ENCODE results near the gene ELFN1.
"Not testable (repeated sequence)": the region's sequence is repeated elsewhere in the genome, so short reads cannot be mapped to it uniquely, and the experiment has no call there.

The ELFN1 gene

DNA sequence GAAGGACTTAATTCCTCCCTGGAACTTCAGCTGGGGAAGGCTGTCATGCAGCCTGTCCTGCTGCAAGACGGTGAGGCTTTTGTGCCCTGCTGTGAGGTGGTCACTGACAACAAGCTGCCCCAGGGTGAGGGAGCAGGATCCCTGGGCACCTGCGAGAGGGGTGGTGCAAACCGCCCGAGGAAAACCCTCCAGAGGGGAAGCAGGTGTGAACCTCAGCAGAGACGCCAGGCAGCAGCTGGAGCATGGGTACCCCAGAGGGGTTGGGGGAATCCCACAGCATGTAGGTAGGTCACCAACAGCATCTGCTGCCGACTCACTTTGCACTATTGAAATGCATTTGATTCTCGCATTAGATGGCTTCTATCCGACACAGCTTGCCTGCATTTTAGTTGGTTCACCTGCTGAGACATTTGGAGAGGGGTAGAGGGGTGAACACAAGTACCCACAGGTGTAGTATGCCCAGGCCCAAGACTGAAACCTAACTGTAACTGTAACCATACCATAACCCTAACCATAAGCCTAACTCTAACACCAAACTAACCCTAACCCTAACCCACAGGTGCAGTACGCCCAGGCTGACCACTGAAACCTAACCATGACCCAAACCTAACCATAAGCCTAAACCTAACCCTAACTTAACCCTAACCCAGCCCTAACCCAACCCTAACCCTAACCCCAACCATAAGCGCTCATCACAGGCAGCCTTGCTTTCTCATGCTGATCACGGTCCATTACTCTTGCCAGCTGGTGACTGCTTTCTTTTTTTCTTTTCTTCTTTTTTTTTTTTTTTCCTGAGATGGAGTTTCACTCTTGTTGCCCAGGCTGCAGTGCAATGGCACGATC is 85.9 kb downstream of the ELFN1 start:
- DNase-seq (ENCODE audit: low read depth): no peak

GRCh38 chr7:1757601-1758000 is 87.5 kb downstream of the ELFN1 start:
- no peak for DNase-seq (ENCODE audit: low read depth)

DNA sequence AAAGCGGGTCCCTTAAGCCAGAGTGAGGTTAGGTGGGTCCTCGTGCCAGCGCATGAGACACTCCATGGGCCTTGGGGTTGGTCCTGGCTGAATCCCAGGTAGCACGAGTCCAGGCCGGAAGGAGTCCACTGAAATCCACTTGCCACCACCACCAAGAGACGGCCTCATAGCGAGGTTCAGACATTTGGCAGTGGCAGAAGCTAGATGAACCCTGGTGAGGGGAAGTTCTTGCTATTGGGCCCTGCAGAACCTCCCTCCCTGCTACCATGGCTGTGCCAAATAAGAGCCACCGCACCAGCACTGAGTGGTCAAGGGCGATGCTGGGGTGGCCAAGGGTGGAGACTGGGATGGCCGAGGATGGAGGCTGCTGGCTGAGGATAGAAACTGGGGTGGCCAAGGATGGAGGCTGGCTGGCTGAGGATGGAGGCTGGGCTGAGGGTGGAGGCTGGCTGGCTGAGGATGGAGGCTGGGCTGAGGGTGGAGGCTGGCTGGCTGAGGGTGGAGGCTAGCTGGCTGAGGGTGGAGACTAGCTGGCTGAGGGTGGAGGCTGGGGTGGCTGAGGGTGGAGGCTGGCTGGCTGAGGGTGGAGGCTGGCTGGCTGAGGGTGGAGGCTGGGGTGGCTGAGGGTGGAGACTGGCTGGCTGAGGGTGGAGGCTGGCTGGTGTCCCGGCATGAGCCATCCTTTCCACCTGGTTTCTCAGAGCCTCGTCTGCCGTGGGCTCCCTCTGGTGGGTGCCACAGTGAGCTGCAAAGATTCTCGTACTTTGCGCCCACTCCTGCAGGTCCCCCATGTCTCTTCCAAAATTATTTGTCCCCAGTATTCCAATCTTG is 88.2 kb downstream of the ELFN1 start:
- DNase-seq (ENCODE audit: low read depth): peak; percentile 10

- no peak for DNase-seq (ENCODE audit: low read depth)
These were observed 88.9 kb downstream of the ELFN1 start for GRCh38 chr7:1758859-1759521.

GRCh38 chr7:1761097-1761496 is 91.0 kb downstream of the ELFN1 start:
- no peak for DNase-seq (ENCODE audit: low read depth)

DNA sequence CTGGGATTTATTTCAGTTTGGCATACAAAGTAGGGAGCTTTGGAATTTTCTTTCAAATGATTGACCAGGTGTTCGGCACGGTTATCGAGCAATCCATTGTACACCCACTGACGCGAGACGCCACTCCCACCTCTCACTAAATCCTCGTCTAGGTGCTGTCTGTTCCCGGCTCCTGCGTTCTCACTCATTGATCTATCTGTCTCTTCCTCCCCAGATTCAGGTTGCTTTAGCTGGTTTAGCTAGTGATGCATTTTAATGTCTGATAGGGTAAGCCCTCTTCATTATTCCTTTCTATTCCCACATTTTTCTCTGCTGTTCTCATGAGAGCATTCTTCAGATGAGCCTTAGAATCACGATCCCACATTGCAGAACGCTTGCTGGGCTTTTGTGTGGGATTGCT is 91.7 kb downstream of the ELFN1 start:
- no peak for DNase-seq (ENCODE audit: low read depth)

DNA sequence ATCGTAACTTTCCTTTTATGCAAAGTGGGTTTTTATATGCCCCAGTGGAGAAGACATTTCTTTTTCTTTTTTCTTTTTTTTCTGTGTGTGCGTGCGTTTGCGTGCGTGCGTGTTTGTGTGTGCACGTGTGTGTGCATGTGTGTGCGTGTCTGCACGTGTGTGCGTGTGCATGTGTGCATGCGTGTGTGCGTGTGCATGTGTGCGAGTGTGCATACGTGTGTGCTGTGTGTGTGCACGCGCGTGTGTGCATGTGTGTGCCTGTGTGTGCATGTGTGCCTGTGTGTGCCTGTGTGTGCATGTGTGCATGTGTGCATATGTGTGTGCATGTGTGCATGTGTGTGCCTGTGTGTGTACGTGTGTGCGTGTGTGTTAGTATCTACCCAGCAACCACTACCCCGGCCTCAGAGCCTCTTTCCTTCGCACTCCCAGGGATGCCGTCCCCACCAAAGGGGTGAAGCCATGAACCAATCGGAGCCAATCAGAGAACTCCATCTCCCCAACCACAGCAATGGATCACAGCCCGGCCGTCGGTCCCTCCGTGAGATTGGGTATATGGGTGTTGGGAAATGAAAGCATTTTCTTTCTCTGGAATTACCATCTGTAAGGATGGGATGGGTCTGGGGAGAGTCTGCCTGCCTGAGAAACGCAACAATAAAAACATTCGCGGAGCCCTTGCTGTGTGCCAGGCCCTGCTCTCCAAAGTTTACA is 92.3 kb downstream of the ELFN1 start:
- DNase-seq (ENCODE audit: low read depth): no peak

DNA sequence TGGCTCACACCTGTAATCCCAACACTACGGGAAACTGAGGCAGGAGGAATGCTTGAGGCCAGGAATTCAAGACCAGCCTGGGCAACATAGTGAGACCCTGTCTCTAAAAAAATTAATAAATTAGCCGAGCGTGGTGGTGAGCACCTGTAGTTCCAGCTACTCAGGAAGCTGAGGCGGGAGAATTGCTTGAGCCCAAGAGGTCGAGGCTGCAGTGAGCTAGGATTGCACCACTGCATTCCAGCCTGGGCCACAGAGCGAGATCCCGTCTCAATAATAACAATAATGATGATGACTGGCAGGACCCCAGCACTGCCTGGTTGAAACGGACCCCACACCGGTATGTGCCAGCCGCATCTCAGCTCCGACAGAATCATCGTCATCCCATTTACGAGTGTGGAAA is 93.0 kb downstream of the ELFN1 start:
- DNase-seq (ENCODE audit: low read depth): no peak

- not testable (repeated sequence) for DNase-seq (ENCODE audit: low read depth)
These were observed 93.8 kb downstream of the ELFN1 start for GRCh38 chr7:1763911-1764310.

- no peak for DNase-seq (ENCODE audit: low read depth)
These were observed 95.3 kb downstream of the ELFN1 start for GRCh38 chr7:1765336-1765735.

- DNase-seq (ENCODE audit: low read depth): no peak
These were observed 97.4 kb downstream of the ELFN1 start for GRCh38 chr7:1767524-1767923.

GRCh38 chr7:1768832-1769231 is 98.8 kb downstream of the ELFN1 start:
- no peak for DNase-seq (ENCODE audit: low read depth)

- DNase-seq (ENCODE audit: low read depth): no peak
These were observed 99.5 kb downstream of the ELFN1 start for GRCh38 chr7:1769286-1770200.

DNA sequence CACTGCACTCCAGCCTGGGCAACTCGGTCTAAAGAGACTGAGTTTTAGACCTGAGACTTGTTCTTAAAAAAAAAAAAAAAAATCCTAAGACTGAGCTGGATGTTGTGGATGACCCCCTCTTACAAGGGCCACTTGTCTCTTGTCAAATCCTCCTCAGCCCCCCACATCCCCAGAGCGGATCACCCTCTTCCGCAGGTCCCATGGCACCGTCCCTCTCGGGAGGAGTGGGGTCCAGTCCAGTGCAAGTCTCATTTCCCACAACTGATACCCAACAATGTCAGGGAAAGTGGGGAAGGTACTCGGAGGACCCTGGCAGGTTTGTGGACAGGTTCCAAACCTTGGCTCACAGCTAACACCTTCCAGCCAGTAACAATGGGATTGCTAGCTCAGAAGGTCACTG is 100.3 kb downstream of the ELFN1 start:
- DNase-seq (ENCODE audit: low read depth): no peak

DNA sequence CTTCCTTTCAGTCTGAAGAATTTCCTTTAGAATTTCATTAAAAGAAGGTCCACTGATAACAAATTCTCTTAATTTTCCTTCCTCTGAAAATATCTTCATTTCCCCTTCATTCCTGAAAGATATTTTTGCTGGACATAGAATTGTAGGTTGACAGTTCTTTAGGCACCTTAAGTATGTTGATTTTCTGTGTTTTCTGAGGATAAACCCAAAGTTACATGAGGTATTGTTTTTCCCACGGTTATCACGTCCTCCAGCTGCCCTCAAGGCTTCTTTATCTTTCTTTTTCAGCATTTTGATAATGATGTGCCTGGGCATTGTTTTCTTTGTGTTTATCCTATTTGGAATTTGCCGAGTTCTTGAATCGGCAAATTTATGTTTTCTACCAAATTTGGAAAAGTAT is 105.3 kb downstream of the ELFN1 start:
- DNase-seq (ENCODE audit: low read depth): no peak

DNA sequence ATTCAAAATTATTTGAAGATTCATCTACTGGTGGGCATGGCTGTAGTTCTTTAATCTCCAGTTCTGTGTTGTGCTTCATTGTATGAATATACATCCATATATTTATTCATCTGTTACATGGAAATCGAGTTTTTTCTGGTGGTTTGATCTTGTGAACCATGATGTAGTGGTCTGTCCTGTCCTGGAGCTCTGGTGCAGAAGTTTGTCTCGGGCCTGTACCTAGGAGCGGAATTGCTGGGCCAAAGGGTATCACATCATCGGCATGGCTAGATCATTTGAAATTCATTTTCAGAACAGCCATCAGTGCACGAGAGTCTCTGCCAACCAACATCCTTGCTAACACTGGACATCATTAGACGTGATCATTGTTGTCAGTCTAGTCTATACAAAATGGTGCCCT is 107.0 kb downstream of the ELFN1 start:
- DNase-seq (ENCODE audit: low read depth): no peak

- DNase-seq (ENCODE audit: low read depth): no peak
These were observed 109.4 kb downstream of the ELFN1 start for GRCh38 chr7:1779445-1779844.

DNA sequence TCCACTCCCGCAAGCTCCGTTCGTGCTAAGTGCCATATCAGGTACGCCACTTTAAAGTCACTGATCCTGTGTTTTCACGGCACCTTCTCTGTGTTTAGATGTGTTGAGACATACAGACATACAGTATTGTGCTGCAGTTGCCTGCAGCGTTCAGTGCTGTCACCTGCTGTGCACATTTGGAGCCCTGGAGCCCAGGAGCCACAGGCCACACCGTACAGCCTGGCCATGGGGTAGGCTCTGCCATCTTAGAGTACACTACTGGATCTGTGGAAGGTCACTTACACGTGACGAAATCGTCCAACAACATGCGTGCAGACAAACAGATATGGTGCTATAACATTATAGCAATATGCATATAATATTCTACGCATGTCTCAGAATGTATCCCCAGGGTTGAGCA is 111.3 kb downstream of the ELFN1 start:
- no peak for DNase-seq (ENCODE audit: low read depth)

- DNase-seq (ENCODE audit: low read depth): no peak
These were observed 115.8 kb downstream of the ELFN1 start for GRCh38 chr7:1785839-1786238.

- DNase-seq (ENCODE audit: low read depth): no peak
These were observed 117.2 kb downstream of the ELFN1 start for GRCh38 chr7:1787241-1787640.

DNA sequence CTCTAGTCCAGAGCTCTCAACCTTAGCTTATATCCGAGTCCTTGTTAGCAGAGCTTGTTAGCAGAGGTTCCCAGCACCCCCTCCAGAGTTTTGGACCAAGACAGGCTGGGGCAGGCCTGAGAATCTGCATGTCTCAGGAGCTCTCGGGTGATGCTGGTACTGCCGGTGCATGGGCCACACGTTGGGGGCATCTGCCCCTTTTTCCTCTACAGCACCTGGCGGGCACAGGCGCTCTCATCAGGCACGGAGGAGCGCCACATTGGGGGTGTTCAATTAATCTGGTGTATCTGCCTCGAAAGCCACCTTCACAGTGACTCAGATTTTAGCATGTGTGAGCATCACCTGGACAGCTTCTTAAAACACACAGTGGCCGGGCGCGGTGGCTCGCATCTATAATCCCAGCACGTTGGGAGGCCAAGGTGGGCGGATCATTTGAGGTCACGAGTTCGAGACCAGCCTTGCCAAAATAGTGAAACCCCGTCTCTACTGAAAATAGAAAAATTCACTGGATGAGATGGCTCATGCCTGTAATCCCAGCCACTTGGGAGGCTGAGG is 117.7 kb downstream of the ELFN1 start:
- DNase-seq (ENCODE audit: low read depth): no peak

All from activated T-cell treated with anti-CD3 and anti-CD28 coated beads for 48 hours (primary cell).